ENCODE data around the gene SNX17. TPM values are rescaled to one million over a fixed set of nuclear protein-coding genes. Genes with fewer than 3 reads are reported as not detected.
"Not testable (repeated sequence)": the region's sequence is repeated elsewhere in the genome, so short reads cannot be mapped to it uniquely, and the experiment has no call there.

The SNX17 gene
- polyA plus RNA-seq, 3 donors, result 86.6 to 338 (median 291) TPM

DNA sequence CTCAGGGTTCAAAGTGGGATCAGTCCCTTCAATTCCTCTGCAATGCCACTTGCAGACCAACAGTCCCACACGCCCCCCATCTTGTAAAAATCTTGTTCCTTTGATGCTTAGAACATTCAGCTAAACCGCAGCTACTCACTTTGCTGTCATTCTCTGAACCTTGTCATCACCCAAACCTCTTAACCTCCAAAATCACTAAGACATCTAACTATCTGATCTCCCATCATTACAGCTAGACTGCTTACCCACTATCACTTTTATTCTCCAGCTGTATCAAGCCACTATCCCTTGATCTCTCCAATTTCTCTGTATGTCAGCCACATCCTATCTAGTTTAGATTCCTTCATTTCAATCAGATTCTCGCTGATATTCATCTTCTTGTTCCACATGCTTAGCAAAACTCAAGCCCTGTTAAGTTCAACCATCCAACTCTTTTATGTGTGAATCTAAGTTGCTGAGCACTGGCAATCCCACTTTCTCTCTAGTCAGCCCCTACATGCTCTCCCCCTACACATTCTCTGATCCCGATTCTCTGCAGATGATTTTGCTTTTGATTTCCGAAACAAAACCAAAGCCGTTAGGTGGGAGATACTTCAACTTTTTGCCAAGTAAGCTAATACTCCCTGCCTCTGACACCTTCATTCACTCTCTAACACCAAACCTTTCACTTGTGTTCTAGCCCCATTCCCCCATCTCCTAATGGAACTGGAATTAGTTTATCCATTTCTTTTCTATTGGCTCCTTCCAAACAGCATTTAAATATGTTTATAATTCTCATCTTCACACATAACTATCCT lies 18.4 kb upstream of the SNX17 start:
- DNase-seq, result no peak
- Mint-ChIP-seq H3K9me3 (no peaks in the 10 kb centered on the region), H3K27me3 (ENCODE audit: low read depth in 3 of 3) (peaks cover 0 to 2% (median under 1%) of the 10 kb centered on the region in 3 donors), H3K36me3 (peaks cover 17 to 45% of the 10 kb centered on the region in 2 donors), H3K4me3 (no peak overlapping the region), H3K4me1 (peaks cover 24% of the 10 kb centered on the region), H3K27ac (peak overlapping the region in 1 of 7 donors; percentile 0)
- Histone ChIP-seq H3K27ac (ENCODE audit: low read depth in 1 of 2, low read length in 2 of 2) (no peak overlapping the region), H3K4me2 (replicated peaks; ENCODE audit: extremely low read depth, low read length, poor library complexity, severe bottlenecking) (no peak overlapping the region), H4K20me1 (ENCODE audit: insufficient read depth, low read length) (peaks cover 59% of the 10 kb centered on the region), H3K27me3 (ENCODE audit: control insufficient read depth in 2 of 2, insufficient read depth in 2 of 2, low read length in 2 of 2) (no peaks in the 10 kb centered on the region), H3K9ac (ENCODE audit: insufficient read depth, low read length, poor library complexity, severe bottlenecking) (no peak overlapping the region), H3K9me3 (replicated peaks in 1 of 2; ENCODE audit: control insufficient read depth in 1 of 2, insufficient read depth in 1 of 2, low read length in 2 of 2) (no peaks in the 10 kb centered on the region), H2AFZ (ENCODE audit: insufficient read depth, low read depth, low read length, poor library complexity, severe bottlenecking) (no peak overlapping the region), H3K4me3 (replicated peaks in 1 of 3; ENCODE audit: low read depth in 2 of 3, low read length in 3 of 3) (no peak overlapping the region), H3K79me2 (ENCODE audit: insufficient read depth, low read length) (peaks cover 92% of the 10 kb centered on the region), H3K4me1 (ENCODE audit: control insufficient read depth in 1 of 2, insufficient read depth in 2 of 2, low read length in 2 of 2) (peaks cover 8 to 14% of the 10 kb centered on the region in 2 donors), H3K36me3 (replicated peaks in 1 of 2; ENCODE audit: control insufficient read depth in 1 of 2, insufficient read depth in 2 of 2, low read length in 2 of 2) (peaks cover 5 to 26% of the 10 kb centered on the region in 2 donors)
- intact Hi-C loops (cut with micrococcal nuclease), result no loop called here
- WGBS (ENCODE audit: insufficient coverage), result 98% methylated on average over 6 of the region's 6 CpGs
- TF ChIP-seq, protein P1, sequence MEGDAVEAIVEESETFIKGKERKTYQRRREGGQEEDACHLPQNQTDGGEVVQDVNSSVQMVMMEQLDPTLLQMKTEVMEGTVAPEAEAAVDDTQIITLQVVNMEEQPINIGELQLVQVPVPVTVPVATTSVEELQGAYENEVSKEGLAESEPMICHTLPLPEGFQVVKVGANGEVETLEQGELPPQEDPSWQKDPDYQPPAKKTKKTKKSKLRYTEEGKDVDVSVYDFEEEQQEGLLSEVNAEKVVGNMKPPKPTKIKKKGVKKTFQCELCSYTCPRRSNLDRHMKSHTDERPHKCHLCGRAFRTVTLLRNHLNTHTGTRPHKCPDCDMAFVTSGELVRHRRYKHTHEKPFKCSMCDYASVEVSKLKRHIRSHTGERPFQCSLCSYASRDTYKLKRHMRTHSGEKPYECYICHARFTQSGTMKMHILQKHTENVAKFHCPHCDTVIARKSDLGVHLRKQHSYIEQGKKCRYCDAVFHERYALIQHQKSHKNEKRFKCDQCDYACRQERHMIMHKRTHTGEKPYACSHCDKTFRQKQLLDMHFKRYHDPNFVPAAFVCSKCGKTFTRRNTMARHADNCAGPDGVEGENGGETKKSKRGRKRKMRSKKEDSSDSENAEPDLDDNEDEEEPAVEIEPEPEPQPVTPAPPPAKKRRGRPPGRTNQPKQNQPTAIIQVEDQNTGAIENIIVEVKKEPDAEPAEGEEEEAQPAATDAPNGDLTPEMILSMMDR (IDR thresholded peaks at IDR 0.05), result no peak

DNA sequence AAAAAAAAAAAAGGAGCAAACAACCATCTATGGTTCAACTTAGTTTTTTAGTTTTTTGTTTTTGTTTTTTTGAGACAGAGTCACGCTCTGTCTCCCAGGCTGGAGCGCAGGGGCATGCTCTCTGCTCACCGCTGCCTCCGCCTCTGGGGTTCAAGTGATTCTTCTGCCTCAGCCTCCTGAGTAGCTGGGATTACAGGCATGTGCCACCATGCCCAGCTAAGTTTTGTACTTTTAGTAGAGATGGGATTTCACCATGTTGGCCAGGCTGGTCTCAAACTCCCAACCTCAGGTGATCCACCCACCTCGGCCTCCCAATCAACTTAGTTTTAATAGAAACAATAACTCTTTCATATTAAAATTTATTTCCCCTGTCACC lies 17.0 kb upstream of the SNX17 start:
- DNase-seq; H3K27me3 Mint-ChIP-seq (ENCODE audit: low read depth in 3 of 3); intact Hi-C loops (cut with micrococcal nuclease); H3K4me2 ChIP-seq (replicated peaks; ENCODE audit: extremely low read depth, low read length, poor library complexity, severe bottlenecking); H3K27me3 ChIP-seq (ENCODE audit: control insufficient read depth in 2 of 2, insufficient read depth in 2 of 2, low read length in 2 of 2); H3K27ac ChIP-seq (ENCODE audit: low read depth in 1 of 2, low read length in 2 of 2); H2AFZ ChIP-seq (ENCODE audit: insufficient read depth, low read depth, low read length, poor library complexity, severe bottlenecking); H3K4me3 Mint-ChIP-seq; H3K4me3 ChIP-seq (replicated peaks in 1 of 3; ENCODE audit: low read depth in 2 of 3, low read length in 3 of 3); H3K9ac ChIP-seq (ENCODE audit: insufficient read depth, low read length, poor library complexity, severe bottlenecking); H3K9me3 ChIP-seq (replicated peaks in 1 of 2; ENCODE audit: control insufficient read depth in 1 of 2, insufficient read depth in 1 of 2, low read length in 2 of 2); H3K9me3 Mint-ChIP-seq: not testable (repeated sequence)
- Mint-ChIP-seq H3K27ac (peak overlapping the region in 2 of 7 donors; percentile 42 to 71), H3K36me3 (peaks cover 9 to 38% of the 10 kb centered on the region in 2 donors), H3K4me1 (peaks cover 36% of the 10 kb centered on the region)
- H4K20me1 ChIP-seq (ENCODE audit: insufficient read depth, low read length), result peaks cover 45% of the 10 kb centered on the region
- peaks cover 3 to 13% of the 10 kb centered on the region in 2 donors for H3K36me3 ChIP-seq (replicated peaks in 1 of 2; ENCODE audit: control insufficient read depth in 1 of 2, insufficient read depth in 2 of 2, low read length in 2 of 2)
- peaks cover 92% of the 10 kb centered on the region for H3K79me2 ChIP-seq (ENCODE audit: insufficient read depth, low read length)
- WGBS (ENCODE audit: insufficient coverage), result 100% methylated on average over 4 of the region's 5 CpGs
- peaks cover 16 to 27% of the 10 kb centered on the region in 2 donors for H3K4me1 ChIP-seq (ENCODE audit: control insufficient read depth in 1 of 2, insufficient read depth in 2 of 2, low read length in 2 of 2)
